GM19035 (cell line): ENCODE measurements around the gene GRIA2.

Source experiments
- ATAC-seq: cut with Tn5 transposase; IDR thresholded peaks from one replicate; pipeline ENCODE4 v1.9.1; 2021; ENCODE audit not compliant: unreplicated experiment

GRIA2 gene

GRCh38 chr4:157358851-157359250, 138.3 kb downstream of the GRIA2 start:
- ATAC-seq = no peak

- no peak for ATAC-seq
These were observed 142.8 kb downstream of the GRIA2 start for GRCh38 chr4:157363360-157363759.

GRCh38 chr4:157372154-157372553, 151.6 kb downstream of the GRIA2 start:
- no peak for ATAC-seq

- no peak for ATAC-seq
These were observed 152.0 kb downstream of the GRIA2 start for GRCh38 chr4:157372567-157372966.

GRCh38 chr4:157389741-157390140, 169.2 kb downstream of the GRIA2 start:
- no peak for ATAC-seq

GRCh38 chr4:157405070-157405469, 184.5 kb downstream of the GRIA2 start:
- no peak for ATAC-seq
